K562 (cell line): ENCODE data around the gene SLC27A6. TPM values are rescaled to one million over a fixed set of nuclear protein-coding genes. Genes with fewer than 3 reads are reported as not detected.

Experiments used
- ATAC-seq: fragments of 200-7000 bp; cut with Tn5 transposase; 3 replicates; pipeline ENCODE4 v1.9.1; 2020; ENCODE audit warnings: moderate library complexity
- BruUV-seq: library from RNA; stranded (reverse); fragments of 400-500 nt; replicated peaks from 2 replicates; lab custom pipeline; 2021; lab: Mats Ljungman, UMichigan
- CTCF ChIA-PET: fragments of 300-600 bp; formaldehyde crosslinking; extraction: SDS; loops from one replicate; lab custom pipeline; 2021; ENCODE audit warnings: low intra/inter-chr PET ratio; lab: Yijun Ruan, JAX
- POLR2A ChIA-PET: fragments of 300-600, 350-650 bp; sonication (Branson Sonifier 250); formaldehyde crosslinking; extraction: SDS; loops from one replicate; lab custom pipeline; 2021; ENCODE audit warnings: antibody characterized with exemption, inconsistent platforms; lab: Yijun Ruan, JAX
- DNase-seq, 4 experiments: peaks; one replicate each; pipeline versions ENCODE4 v3.0.0 to v3.0.0-alpha.2; 2011 to 2018; ENCODE audit warnings: low spot score in 3 of 4, mixed read lengths in 3 of 4; ENCODE audit errors: extremely low read depth in 1 of 4
- FAIRE-seq: peaks from 2 replicates; lab custom pipeline; 2011; peaks lifted over from hg19 to GRCh38; lab: Jason Lieb, UNC
- H2AFZ ChIP-seq: 2 replicates; pipeline ENCODE4 v1.6.0; 2011; ENCODE audit warnings: low read depth, low read length, control low read depth, inconsistent platforms
- H3K27ac ChIP-seq: fragments of 200-600 bp; 3 replicates; pipeline ENCODE4 v1.8.0; 2011; ENCODE audit warnings: low read depth, mild to moderate bottlenecking, control low read depth, inconsistent platforms, low read length, moderate library complexity, mixed read lengths; ENCODE audit errors: extremely low read depth
- H3K27me3 ChIP-seq, 2 experiments: fragments of 300-600 bp in 1 of 2; 2 replicates in 1 of 2; 3 replicates in 1 of 2; pipeline versions ENCODE4 v1.6.0 to v1.8.0; 2011; ENCODE audit warnings: inconsistent platforms in 2 of 2, low read length in 2 of 2, mild to moderate bottlenecking in 1 of 2, mixed read lengths in 1 of 2, moderate library complexity in 1 of 2; ENCODE audit not compliant: control insufficient read depth in 2 of 2, insufficient read depth in 2 of 2
- H3K36me3 ChIP-seq: fragments of 300-600 bp; 3 replicates; pipeline ENCODE4 v1.8.0; 2011; ENCODE audit warnings: mild to moderate bottlenecking, low read length, inconsistent platforms; ENCODE audit not compliant: control insufficient read depth, insufficient read depth
- H3K4me1 ChIP-seq, 2 experiments: fragments of 200-600 bp in 1 of 2; replicated peaks in 1 of 2; 2 replicates in 1 of 2; 3 replicates in 1 of 2; pipeline versions ENCODE4 v1.5.1 to v1.8.0; 2011; ENCODE audit warnings: inconsistent platforms in 2 of 2, low read length in 2 of 2, mild to moderate bottlenecking in 1 of 2, mixed read lengths in 1 of 2, moderate library complexity in 1 of 2; ENCODE audit not compliant: control insufficient read depth in 2 of 2, insufficient read depth in 2 of 2
- H3K4me2 ChIP-seq: 2 replicates; pipeline ENCODE4 v1.6.1; 2011; ENCODE audit warnings: low read length, control low read depth, inconsistent platforms, mixed read lengths; ENCODE audit not compliant: insufficient read depth
- H3K4me3 ChIP-seq: fragments of 200-600 bp; sonication (generic), shearing (Covaris generic); 2 replicates; pipeline ENCODE4 v1.5.1; 2016; ENCODE audit warnings: control low read depth, inconsistent platforms
- H3K79me2 ChIP-seq: fragments of 200-600 bp; 3 replicates; pipeline ENCODE4 v1.8.0; 2011; ENCODE audit warnings: low read length, inconsistent platforms; ENCODE audit not compliant: control insufficient read depth, insufficient read depth
- H3K9ac ChIP-seq, 2 experiments: 2 replicates each; pipeline versions ENCODE4 v1.6.0 to v1.6.1; 2011; ENCODE audit warnings: low read depth in 2 of 2, low read length in 2 of 2, control low read depth in 1 of 2, inconsistent platforms in 1 of 2, mild to moderate bottlenecking in 1 of 2, mixed read lengths in 1 of 2; ENCODE audit not compliant: insufficient read depth in 1 of 2
- H3K9me1 ChIP-seq: one replicate; pipeline ENCODE4 v1.6.0; 2011; ENCODE audit warnings: inconsistent platforms, mild to moderate bottlenecking, low read length, moderate library complexity; ENCODE audit not compliant: control insufficient read depth, insufficient read depth
- H3K9me3 ChIP-seq: replicated peaks from 2 replicates; pipeline ENCODE4 v1.5.1; 2011; ENCODE audit warnings: low read depth, low read length, inconsistent platforms; ENCODE audit not compliant: control insufficient read depth, insufficient read depth
- H4K20me1 ChIP-seq: replicated peaks from 2 replicates; pipeline ENCODE4 v1.6.1; 2011; ENCODE audit warnings: low read length, inconsistent platforms, mixed read lengths; ENCODE audit not compliant: control insufficient read depth, insufficient read depth
- ELF2 ChIP-seq: fragments of 250-450 bp; sonication (Bioruptor Pico); IDR thresholded peaks from 2 replicates; pipeline ENCODE4 v1.5.0; 2021; ENCODE audit warnings: mild to moderate bottlenecking
- HNRNPUL1 ChIP-seq: fragments of 200-400 bp; formaldehyde crosslinking; IDR thresholded peaks from 2 replicates; pipeline ENCODE4 v1.6.1; 2017; ENCODE audit warnings: low read length
- KDM1A ChIP-seq, 2 experiments: fragments of 450-650 bp; IDR thresholded peaks; 2 replicates each; pipeline ENCODE4 v1.6.1; 2016; ENCODE audit warnings: mild to moderate bottlenecking in 2 of 2
- MYBL2 ChIP-seq, 2 experiments: fragments of 450-650 bp in 1 of 2; sonication (generic) in 1 of 2; formaldehyde crosslinking in 1 of 2; IDR thresholded peaks; 2 replicates each; pipeline versions ENCODE4 v1.6.1 to v1.8.1; 2017 to 2022; ENCODE audit warnings: borderline replicate concordance in 1 of 2, inconsistent platforms in 1 of 2, low read depth in 1 of 2, mild to moderate bottlenecking in 1 of 2, missing genetic modification reagents in 1 of 2, moderate library complexity in 1 of 2
- NUFIP1 ChIP-seq: fragments of 450-650 bp; IDR thresholded peaks from 2 replicates; pipeline ENCODE4 v1.6.1; 2018; ENCODE audit not compliant: partially characterized antibody
- SMAD4 ChIP-seq: fragments of 250-450 bp; sonication (Bioruptor Pico); conservative IDR thresholded peaks from 2 replicates; pipeline ENCODE4 v1.8.0; 2021; ENCODE audit warnings: inconsistent platforms, mild to moderate bottlenecking, moderate library complexity
- ZNF24 ChIP-seq: fragments of 450-650 bp; IDR thresholded peaks from 2 replicates; pipeline ENCODE4 v1.6.1; 2016
- WGBS: fragments of 100-300 bp; shearing (Covaris generic); methylation state at CpG from one replicate; pipeline ENCODE4 v1.1.6; 2016; ENCODE audit warnings: low coverage, mixed read lengths; ENCODE audit not compliant: insufficient coverage; ENCODE audit errors: missing lambda C conversion rate; 5-methylcytosine and 5-hydroxymethylcytosine counted together
- in situ Hi-C: fragments of 300-500 bp; cut with MboI; formaldehyde crosslinking; loops from 4 replicates; pipeline ENCODE4 v1.15.0; 2018; ENCODE audit warnings: inconsistent platforms, mixed read lengths
- intact Hi-C: fragments of 100-400 bp; cut with micrococcal nuclease; formaldehyde crosslinking; loops from 2 replicates; pipeline ENCODE4 v1.14.2; 2022
- polyA plus RNA-seq, 8 experiments: library from polyadenylated mRNA; depleted of rRNA in 4 of 8; stranded (reverse) in 5 of 8; unstranded in 3 of 8; fragments of >200 nt; fragmentation: Nextera tagmentation in 2 of 8; fragmentation: Illumina TruSeq in 1 of 8; extraction: Ambion mirVana in 2 of 8; extraction: Trizol in 1 of 8; gene quantifications; 2 replicates each; pipeline versions ENCODE4 v1.2.1 to v1.2.3, GENCODE V29; 2011 to 2014; ENCODE audit warnings: inconsistent platforms in 1 of 8, missing spikeins in 1 of 8
- total RNA-seq, 7 experiments: library from RNA; depleted of rRNA in 6 of 7; stranded (reverse); fragments of >200 nt in 6 of 7; fragmentation: Illumina TruSeq in 2 of 7; extraction: Trizol in 2 of 7; gene quantifications; 2 replicates each; pipeline versions ENCODE4 v1.2.1 to v1.2.3, GENCODE V29; 2011 to 2021; ENCODE audit warnings: low replicate concordance in 1 of 7

Gene SLC27A6
- total and polyA plus RNA-seq, 9 of the 15 experiments (the other 6 are each of a cell fraction or from before 2014, with no cell fraction given) = 0.56 to 1.9 (median 1.2) TPM

DNA sequence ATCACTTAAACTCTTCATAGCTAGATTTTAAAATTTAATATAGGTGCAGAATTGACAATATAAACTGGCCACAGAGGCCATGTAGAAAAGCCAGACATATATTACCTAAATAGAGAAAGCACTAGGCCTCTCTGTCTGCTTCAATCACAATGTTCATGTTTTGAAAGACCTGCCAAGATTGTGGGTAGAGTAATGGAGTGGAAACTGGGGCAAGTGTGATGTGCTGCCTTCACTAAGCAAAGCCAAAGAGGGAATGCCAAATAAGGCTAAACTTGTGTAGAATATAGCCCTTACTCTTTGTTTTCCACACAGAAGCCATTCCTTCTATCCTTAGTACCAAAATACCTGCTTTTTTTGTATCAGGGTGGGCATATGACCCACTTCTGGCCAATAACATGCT lies 114.2 kb downstream of the SLC27A6 start (continued):
- no peak for TF ChIP-seq ZNF24
- no peak for TF ChIP-seq NUFIP1
- no peak for TF ChIP-seq MYBL2 (IDR thresholded peaks at IDR 0.05; ENCODE audit: low read depth)
- no peak for TF ChIP-seq MYBL2 (CRISPR knock-in tag; IDR thresholded peaks at IDR 0.05; ENCODE audit: borderline replicate concordance)

DNA sequence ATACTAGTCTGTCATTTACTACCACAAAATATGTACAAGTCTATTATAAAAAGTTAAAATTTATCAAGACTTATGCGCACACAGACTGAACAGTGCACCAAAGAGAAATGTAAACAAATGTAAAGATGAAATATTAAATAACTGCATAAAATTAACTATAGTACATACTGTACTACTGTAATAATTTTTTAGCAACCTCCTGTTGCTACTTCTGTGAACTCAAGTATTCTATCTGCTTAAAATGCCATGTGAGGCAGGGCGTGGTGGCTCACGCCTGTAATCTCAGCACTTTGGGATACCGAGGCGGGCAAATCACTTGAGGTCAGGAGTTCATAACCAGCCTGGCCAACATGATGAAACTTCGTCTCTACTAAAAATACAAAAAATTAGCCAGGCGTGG lies 115.5 kb downstream of the SLC27A6 start:
- ATAC-seq (no peak), FAIRE-seq (no peak)
- H3K36me3 ChIP-seq = no peaks in the 10 kb centered on the region
- POLR2A ChIA-PET = interaction anchor here (1.1 kb wide), 1 partner anchor 15 kb away, joined by 4 read pairs; no protein-coding TSS in a partner anchor
- in situ Hi-C loops (loop anchor here (25.0 kb wide), 1 partner anchor 1543 kb away; no protein-coding TSS in a partner anchor), intact Hi-C loops (loop anchor here (5.0 kb wide), 1 partner anchor 48 kb away; no protein-coding TSS in a partner anchor)
- no peaks in the 10 kb centered on the region for H3K9me3 ChIP-seq
- peaks cover 16 to 46% of the 10 kb centered on the region in 2 experiments; a peak in 4 of 5 replicates for H3K4me1 ChIP-seq
- H4K20me1 ChIP-seq = no peaks in the 10 kb centered on the region
- H3K27ac ChIP-seq = no peak overlapping the region
- BruUV-seq = no TSS peak
- H3K9ac ChIP-seq = no peak overlapping the region
- no peaks in the 10 kb centered on the region for H3K79me2 ChIP-seq
- H3K4me2 ChIP-seq = no peak overlapping the region
- 27% methylated on average over 7 of the region's 7 CpGs for WGBS
- TF ChIP-seq ELF2 (CRISPR knock-in tag) (0 out of 2 replicates have a peak, but pooled peaks have one; percentile 25), HNRNPUL1 (no peak), KDM1A (IDR thresholded peaks at IDR 0.05) (0 out of 4 replicates have a peak, but pooled peaks of 1 of the 2 experiments have one; percentile 21), SMAD4 (CRISPR knock-in tag) (0 out of 2 replicates have a peak, but pooled peaks have one; percentile 14)
- TF ChIP-seq, all 486 proteins: peak for 3
- H2AFZ ChIP-seq = no peak overlapping the region
- no peaks in the 10 kb centered on the region for H3K9me1 ChIP-seq
- no peak for DNase-seq
- no peak overlapping the region for H3K4me3 ChIP-seq
- H3K27me3 ChIP-seq = no peaks in the 10 kb centered on the region
- CTCF ChIA-PET = no interaction called here
